Activated naive CD8-positive, alpha-beta T cell treated with anti-CD3 and anti-CD28 coated beads, Interleukin-2, amount 50 U/mL, for 24 hours (primary cell): Measurements from ENCODE around the gene PRKN.
A peak's percentile ranks its signal among the peaks of the same experiment; 100 is the strongest.

Source experiments
- ATAC-seq: fragments of 150-1000 bp; cut with Tn5 transposase; one replicate; pipeline ENCODE4 v1.10.0; 2021
- DNase-seq: peaks from one replicate; pipeline ENCODE4 v3.0.0; 2021
- H3K27ac Mint-ChIP-seq: one replicate; pipeline ENCODE4 v1.8.0; 2021; ENCODE audit warnings: mild to moderate bottlenecking, mixed read lengths
- H3K27me3 Mint-ChIP-seq: one replicate; pipeline ENCODE4 v1.8.0; 2021; ENCODE audit warnings: mixed read lengths
- H3K36me3 Mint-ChIP-seq: one replicate; pipeline ENCODE4 v1.8.0; 2021; ENCODE audit warnings: low read depth, mixed read lengths
- H3K4me1 Mint-ChIP-seq: one replicate; pipeline ENCODE4 v1.8.0; 2021; ENCODE audit warnings: mixed read lengths
- H3K4me3 Mint-ChIP-seq: one replicate; pipeline ENCODE4 v1.8.0; 2021; ENCODE audit warnings: mild to moderate bottlenecking, moderate library complexity, mixed read lengths
- H3K9me3 Mint-ChIP-seq: one replicate; pipeline ENCODE4 v1.8.0; 2021; ENCODE audit warnings: mixed read lengths

Gene PRKN

DNA sequence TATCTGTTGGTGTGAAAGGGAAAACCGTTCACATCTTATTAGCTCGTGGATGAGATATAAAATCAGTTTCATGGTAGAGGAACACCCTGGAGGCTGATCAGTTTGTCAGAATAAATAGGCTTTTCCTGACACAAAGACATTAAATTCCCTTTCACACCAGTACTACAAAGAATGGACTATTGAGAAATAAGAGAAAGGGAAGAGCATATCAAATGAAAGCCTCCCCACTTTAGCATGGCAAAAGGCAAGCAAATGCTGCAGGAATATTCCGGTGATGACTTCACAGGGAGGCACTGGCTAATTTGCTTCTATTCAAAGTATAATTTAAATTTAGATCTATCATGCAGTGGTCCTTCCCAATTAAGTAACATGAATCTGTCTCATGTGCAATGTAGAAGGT lies 1337.8 kb downstream of the PRKN start:
- Mint-ChIP-seq H3K4me3 (no peak overlapping the region), H3K27ac (no peak overlapping the region), H3K4me1 (no peaks in the 10 kb centered on the region), H3K9me3 (no peaks in the 10 kb centered on the region), H3K36me3 (no peaks in the 10 kb centered on the region), H3K27me3 (no peaks in the 10 kb centered on the region)
- DNase-seq = no peak
- ATAC-seq = no peak

DNA sequence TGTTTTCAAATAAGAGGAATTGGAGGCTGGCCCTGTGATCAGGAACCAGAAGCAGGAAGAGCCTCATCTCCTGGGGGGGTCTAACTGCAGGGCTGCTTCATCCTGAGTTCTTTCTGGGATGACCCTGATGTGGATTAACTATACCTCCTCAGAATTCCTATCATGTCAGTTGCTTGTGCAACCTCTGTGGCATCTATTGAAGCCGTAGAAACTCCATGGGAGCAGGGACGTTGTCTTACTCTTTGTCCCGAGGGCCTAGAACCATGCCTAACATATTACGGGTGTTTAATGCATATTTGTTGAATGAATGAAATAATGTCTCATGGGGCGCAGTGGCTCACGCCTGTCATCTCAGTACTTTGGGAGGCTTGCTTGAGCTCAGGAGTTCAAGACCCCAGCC lies 1343.6 kb downstream of the PRKN start:
- DNase-seq = no peak
- Mint-ChIP-seq H3K27ac (no peak overlapping the region), H3K4me1 (no peaks in the 10 kb centered on the region), H3K36me3 (no peaks in the 10 kb centered on the region), H3K9me3 (no peaks in the 10 kb centered on the region), H3K27me3 (no peaks in the 10 kb centered on the region), H3K4me3 (no peak overlapping the region)
- no peak for ATAC-seq

DNA sequence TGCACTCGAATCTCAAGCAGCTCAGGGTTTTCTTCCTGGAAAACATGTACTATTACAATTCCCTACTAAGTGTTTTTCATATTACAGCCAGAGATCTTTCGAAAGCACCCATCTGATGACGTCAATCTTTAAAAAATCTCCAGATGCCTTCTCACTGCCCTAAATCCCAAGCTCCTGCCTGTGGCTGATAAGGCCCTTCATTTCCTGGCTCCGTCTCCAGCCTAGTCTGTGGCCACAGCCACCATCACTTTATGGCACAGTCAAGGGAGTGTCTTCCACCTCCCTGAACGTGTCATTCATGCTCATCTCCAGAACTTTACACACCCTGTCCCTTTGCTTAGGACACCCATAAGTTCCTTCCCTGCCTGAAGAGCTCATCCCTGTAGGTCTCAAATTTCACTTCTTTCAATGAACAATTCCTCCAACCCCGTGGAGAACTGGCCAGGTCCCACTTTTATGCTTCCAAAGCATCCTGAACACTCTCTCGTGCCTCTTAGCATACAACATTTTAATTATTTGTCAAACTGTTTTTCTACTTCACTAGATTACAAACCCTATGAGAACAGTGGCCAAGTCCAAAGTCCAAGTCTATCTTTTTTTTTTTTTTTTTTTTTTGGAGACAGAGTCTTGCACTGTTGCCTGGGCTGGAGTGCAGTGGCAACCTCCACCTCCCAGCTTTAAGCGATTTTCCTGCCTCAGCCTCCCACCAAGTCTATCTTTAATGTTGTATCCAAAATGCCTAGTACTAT lies 1347.6 kb downstream of the PRKN start:
- H3K9me3 Mint-ChIP-seq = no peaks in the 10 kb centered on the region

DNA sequence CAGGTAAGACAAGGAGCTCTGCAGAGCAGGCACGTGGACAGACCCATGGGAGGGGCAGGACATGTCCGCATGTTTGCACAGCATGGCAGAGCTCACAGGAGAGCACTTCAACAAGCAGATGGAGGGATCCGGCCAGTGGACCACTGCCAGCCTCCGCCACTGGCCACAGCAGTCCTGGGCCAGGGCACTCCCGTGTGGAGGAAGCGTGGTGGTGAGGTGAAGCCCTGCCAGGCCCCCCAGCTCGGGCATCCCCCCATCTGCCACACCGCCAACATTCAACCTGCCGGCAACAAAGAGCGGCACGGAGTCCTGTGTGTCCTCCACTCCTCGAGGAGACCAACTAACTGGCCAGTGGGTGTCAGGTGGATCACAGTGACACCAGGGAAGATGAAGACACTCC lies 1349.5 kb downstream of the PRKN start:
- no peak for DNase-seq
- no peaks in the 10 kb centered on the region for H3K4me1 Mint-ChIP-seq
- no peaks in the 10 kb centered on the region for H3K27me3 Mint-ChIP-seq
- no peak overlapping the region for H3K27ac Mint-ChIP-seq
- H3K9me3 Mint-ChIP-seq = no peaks in the 10 kb centered on the region
- H3K4me3 Mint-ChIP-seq = no peak overlapping the region
- ATAC-seq = no peak
- no peaks in the 10 kb centered on the region for H3K36me3 Mint-ChIP-seq

More for the DNA sequence above, 1347.6 kb downstream of the PRKN start:
- no peaks in the 10 kb centered on the region for H3K36me3 Mint-ChIP-seq
- ATAC-seq = no peak
- H3K27ac Mint-ChIP-seq = no peak overlapping the region
- no peak overlapping the region for H3K4me3 Mint-ChIP-seq
- DNase-seq = no peak
- no peaks in the 10 kb centered on the region for H3K27me3 Mint-ChIP-seq
- no peaks in the 10 kb centered on the region for H3K4me1 Mint-ChIP-seq

DNA sequence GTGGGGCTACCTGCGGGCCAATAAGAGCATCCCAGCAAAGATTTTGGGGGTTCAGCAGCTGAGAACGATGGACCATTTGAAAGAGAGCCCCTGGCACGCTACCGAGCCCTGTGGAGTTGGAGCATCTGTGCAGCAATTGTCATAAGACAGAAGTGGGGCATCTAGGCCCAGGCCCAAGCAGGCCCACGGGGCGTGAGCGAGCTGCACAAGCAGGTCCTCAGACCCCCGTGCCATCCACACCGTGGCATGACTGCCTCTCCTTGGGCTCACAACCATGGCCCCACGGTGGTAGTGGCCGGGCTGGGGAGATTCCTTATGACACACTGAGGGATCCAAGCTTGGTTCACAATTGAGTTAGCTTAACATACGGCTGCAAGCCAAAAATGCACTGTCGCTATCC lies 1350.5 kb downstream of the PRKN start:
- Mint-ChIP-seq H3K4me3 (no peak overlapping the region), H3K36me3 (no peaks in the 10 kb centered on the region), H3K27ac (no peak overlapping the region), H3K9me3 (no peaks in the 10 kb centered on the region), H3K4me1 (no peaks in the 10 kb centered on the region), H3K27me3 (no peaks in the 10 kb centered on the region)
- ATAC-seq = no peak
- no peak for DNase-seq

DNA sequence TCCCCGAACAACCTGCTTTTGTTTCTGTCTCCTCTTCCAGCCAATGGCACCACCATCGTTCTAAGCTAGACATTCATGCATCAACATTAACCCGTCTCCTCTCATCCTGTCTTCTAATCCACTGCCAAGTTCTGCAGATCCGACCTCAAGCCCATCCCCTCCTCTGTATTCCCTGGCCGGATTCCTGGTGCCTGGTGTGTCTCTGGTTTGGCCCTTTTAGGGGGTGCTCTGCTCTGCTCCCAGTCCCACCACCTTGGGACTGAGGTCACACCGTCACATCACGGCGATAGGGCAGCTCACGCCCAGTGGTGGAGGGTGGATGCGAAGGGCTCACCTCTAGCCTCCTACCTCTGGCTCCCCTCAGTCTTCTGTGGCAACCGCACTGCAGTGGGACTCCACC lies 1351.2 kb downstream of the PRKN start:
- Mint-ChIP-seq H3K9me3 (no peaks in the 10 kb centered on the region), H3K36me3 (no peaks in the 10 kb centered on the region), H3K27ac (no peak overlapping the region), H3K27me3 (no peaks in the 10 kb centered on the region), H3K4me1 (no peaks in the 10 kb centered on the region), H3K4me3 (no peak overlapping the region)
- no peak for ATAC-seq
- DNase-seq = no peak

DNA sequence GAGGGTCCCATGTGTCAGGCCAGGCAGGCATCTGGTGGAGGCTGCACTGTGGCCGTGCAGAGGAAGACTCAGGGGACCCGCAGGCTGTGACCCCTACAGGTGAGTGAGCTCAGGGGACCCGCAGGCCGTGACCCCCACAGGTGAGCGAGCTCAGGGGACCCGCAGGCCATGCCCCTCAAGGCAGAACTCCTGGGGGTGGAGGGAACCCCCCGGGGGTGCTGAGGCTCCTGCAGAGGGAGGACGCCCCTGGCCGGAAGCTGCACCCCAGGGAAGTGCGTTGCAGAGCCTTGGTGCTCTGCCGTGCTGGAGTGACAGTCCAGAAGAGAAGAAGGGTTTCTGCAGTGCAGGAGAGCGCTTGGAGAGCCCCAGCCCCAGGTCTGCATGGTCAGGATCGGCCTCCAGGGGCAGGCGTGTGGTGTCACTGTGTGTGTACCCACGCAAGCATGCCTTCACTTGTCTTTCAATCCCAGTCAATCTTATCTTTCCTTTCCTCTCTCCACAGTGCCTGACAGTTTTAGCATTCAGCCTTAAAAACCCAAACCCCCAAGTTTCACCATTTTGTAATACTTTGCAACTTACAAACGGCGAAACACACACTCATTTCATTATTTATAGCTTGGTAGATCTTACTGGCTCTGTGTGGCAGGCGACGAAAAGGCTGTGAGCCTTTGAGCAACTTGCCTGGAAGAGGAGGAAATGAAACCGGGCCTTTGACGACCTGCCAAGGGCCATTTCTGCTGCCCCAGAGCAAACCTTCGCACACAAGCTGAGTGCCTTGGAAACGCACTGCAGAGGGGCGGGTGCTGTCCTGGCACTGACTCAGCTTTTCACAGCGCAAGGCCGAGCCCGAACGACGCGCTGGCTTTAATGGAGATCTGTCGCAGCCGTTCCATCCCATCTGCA lies 1352.3 kb downstream of the PRKN start:
- no peak for ATAC-seq

DNA sequence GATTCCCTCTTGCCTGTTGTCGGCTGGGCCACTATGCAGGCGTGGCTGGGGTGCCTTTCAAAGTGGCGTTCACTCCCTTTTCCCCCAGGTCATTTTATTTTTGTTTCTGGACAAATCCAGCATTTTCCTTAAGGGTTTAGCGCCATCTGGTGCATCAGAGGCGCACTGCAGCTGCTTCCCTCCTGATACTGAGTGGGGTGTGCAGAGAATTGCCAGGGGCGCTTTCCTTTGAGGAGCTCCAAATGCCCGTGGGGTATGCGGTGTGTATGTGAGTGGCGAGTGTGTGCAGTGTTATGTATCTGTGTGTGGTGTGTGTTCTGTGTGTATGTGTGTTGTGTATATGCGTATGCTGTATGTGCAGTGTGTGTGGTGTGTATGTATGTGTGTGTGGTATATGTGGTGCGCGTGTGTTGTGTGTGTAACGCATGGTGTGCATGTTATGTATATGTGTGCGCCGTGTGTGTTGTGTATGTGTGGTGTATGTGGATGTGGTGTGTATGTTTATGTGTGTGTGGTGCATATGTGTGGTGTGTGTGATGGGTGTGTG lies 1353.6 kb downstream of the PRKN start:
- Mint-ChIP-seq H3K36me3 (no peaks in the 10 kb centered on the region), H3K4me3 (no peak overlapping the region), H3K9me3 (no peaks in the 10 kb centered on the region), H3K27ac (no peak overlapping the region), H3K27me3 (no peaks in the 10 kb centered on the region), H3K4me1 (no peaks in the 10 kb centered on the region)
- DNase-seq (peak; percentile 71), ATAC-seq (peak; percentile 44)

More for the DNA sequence above, 1352.3 kb downstream of the PRKN start:
- DNase-seq = no peak
- H3K4me1 Mint-ChIP-seq = no peaks in the 10 kb centered on the region
- no peaks in the 10 kb centered on the region for H3K9me3 Mint-ChIP-seq
- no peaks in the 10 kb centered on the region for H3K27me3 Mint-ChIP-seq
- no peak overlapping the region for H3K27ac Mint-ChIP-seq
- no peak overlapping the region for H3K4me3 Mint-ChIP-seq
- no peaks in the 10 kb centered on the region for H3K36me3 Mint-ChIP-seq

DNA sequence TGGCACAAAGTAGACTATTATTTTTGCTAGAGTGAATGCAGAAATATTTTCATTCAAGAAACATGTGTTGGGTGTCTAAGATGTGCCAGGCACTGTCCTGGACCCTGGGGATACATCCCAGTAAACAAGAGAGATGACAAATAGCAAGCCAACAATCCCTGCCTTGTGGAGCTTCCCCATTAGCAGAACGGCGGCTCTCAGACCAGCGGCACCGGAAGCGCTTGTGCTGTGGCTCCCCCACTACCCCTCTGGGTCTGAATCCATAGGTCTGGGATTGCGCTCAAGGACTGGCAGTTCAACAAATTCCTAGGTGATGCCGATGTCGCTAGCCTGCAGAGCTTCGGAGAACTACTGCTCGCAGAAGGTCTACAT lies 1355.2 kb downstream of the PRKN start:
- Mint-ChIP-seq H3K4me1 (no peaks in the 10 kb centered on the region), H3K27ac (no peak overlapping the region), H3K4me3 (no peak overlapping the region), H3K36me3 (no peaks in the 10 kb centered on the region), H3K9me3 (no peaks in the 10 kb centered on the region), H3K27me3 (no peaks in the 10 kb centered on the region)
- DNase-seq (no peak), ATAC-seq (no peak)

DNA sequence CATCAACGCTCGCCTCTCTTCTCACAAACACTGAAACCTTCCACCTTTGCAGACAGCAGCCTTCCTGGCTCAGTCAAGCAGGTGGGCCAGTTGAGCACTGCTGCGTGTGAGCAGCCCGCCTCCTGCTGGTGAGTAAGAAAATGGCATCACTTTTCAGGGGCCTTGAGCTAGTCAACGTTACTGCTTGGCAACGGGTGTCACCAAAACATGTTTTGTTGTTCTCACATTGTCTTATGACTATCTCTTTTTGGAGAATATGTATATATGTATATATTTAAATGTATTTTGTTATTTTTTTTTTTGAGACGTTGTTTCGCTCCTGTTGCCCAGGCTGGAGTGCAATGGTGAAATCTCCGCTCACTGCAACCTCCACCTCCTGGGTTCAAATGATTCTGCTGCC lies 1356.7 kb downstream of the PRKN start:
- peak; percentile 63 for DNase-seq
- no peaks in the 10 kb centered on the region for H3K9me3 Mint-ChIP-seq
- no peaks in the 10 kb centered on the region for H3K4me1 Mint-ChIP-seq
- no peak overlapping the region for H3K4me3 Mint-ChIP-seq
- no peaks in the 10 kb centered on the region for H3K27me3 Mint-ChIP-seq
- no peaks in the 10 kb centered on the region for H3K36me3 Mint-ChIP-seq
- H3K27ac Mint-ChIP-seq = no peak overlapping the region
- ATAC-seq = peak; percentile 74

DNA sequence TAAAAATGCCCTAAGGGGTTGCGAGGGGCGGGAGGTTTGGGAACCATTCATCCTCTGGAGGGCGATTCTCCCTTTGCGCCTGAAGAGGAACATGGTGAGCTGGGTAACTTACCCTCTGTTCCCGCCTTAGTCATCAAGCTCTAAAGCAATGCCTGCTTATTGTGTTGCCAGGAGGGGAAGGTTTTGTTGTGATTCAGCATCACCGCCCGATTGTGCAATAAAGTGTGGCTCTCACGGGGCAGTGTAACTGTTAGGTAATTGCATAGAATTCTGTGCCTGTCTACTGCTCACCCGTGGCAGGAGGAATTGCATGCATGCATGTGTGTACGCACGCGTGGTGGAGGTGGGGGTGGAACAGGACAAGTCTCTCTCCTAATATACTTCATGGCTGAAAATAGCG lies 1358.2 kb downstream of the PRKN start:
- H3K36me3 Mint-ChIP-seq = no peaks in the 10 kb centered on the region
- DNase-seq (no peak), ATAC-seq (no peak)
- H3K4me3 Mint-ChIP-seq = no peak overlapping the region
- H3K9me3 Mint-ChIP-seq = no peaks in the 10 kb centered on the region
- no peaks in the 10 kb centered on the region for H3K27me3 Mint-ChIP-seq
- no peaks in the 10 kb centered on the region for H3K4me1 Mint-ChIP-seq
- H3K27ac Mint-ChIP-seq = no peak overlapping the region

DNA sequence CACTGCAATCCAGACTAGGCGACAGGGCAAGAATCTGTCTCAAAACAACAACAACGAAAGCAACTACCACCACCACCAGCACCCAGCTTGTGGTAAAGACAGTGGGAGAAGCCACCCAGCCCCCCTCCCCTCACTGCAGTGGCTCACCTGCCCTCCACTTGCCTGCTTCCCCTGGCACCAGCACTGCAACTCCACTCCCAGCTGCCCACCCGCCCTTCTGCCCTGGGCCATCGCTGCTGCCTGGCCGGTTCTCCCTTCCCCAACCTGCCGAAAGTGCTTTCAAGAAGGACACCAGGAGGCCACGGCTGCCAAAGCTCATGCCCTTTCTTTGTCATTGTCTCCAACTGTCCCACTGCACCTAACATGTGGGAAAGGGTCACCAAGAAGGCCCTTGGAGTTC lies 1359.1 kb downstream of the PRKN start:
- Mint-ChIP-seq H3K4me1 (no peaks in the 10 kb centered on the region), H3K9me3 (peaks cover under 1% of the 10 kb centered on the region), H3K36me3 (no peaks in the 10 kb centered on the region), H3K27ac (no peak overlapping the region), H3K27me3 (no peaks in the 10 kb centered on the region), H3K4me3 (no peak overlapping the region)
- DNase-seq = no peak
- ATAC-seq = no peak

DNA sequence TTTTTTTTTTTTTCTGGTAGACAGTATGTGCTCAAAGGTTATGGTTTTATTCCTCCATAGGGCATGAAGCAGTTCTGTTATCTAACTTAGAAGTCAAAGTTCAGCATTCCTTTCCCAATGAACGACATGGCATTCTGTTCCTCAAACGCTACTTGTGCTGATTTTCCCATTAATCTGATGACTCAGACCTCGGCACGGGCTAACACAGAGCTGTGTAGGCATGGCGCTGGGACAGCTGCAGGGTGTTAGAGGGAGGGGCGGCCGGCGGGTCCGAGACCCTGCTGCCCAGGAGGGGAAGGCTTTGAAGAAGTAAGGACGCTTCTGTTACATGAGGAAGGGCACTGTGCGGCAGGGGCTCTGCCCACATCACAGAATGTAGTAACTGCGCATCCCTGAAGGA lies 1360.1 kb downstream of the PRKN start:
- Mint-ChIP-seq H3K36me3 (peaks cover 3% of the 10 kb centered on the region), H3K27me3 (no peaks in the 10 kb centered on the region), H3K27ac (no peak overlapping the region), H3K9me3 (peaks cover 5% of the 10 kb centered on the region), H3K4me3 (no peak overlapping the region), H3K4me1 (no peaks in the 10 kb centered on the region)
- ATAC-seq = no peak
- DNase-seq = no peak

DNA sequence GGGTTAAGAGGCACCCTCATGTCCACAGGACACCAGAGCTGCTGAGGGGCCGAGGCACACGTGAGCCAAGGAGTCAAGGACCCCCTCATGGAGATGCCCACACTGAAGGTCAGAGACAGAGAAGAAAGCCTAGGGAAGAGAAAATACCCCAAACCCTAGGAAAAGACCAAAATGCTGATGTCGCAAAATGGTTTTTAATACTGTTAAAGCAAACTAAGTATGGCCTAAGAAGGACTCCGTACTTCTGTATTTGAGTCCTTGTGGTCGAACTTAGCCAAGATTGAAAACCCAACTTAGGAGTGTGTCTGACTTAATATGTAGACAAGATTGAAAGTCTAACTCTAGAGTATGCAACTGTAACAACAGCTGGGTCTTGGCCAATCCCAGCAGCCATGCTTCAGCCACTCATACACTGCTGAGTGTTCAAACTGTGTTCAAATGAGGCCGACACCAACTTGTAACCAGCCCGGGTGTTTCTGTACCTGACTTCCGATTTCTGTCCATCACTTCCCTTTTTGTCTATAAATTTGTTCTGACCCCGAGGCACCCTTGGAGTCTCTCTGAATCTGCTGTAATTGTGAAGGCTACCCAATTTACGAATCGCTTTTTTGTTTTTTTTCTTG lies 1361.2 kb downstream of the PRKN start:
- no peak for DNase-seq
- Mint-ChIP-seq H3K4me3 (no peak overlapping the region), H3K27me3 (no peaks in the 10 kb centered on the region), H3K9me3 (peaks cover 5% of the 10 kb centered on the region), H3K27ac (no peak overlapping the region), H3K4me1 (no peaks in the 10 kb centered on the region), H3K36me3 (peaks cover 3% of the 10 kb centered on the region)
- ATAC-seq = no peak

DNA sequence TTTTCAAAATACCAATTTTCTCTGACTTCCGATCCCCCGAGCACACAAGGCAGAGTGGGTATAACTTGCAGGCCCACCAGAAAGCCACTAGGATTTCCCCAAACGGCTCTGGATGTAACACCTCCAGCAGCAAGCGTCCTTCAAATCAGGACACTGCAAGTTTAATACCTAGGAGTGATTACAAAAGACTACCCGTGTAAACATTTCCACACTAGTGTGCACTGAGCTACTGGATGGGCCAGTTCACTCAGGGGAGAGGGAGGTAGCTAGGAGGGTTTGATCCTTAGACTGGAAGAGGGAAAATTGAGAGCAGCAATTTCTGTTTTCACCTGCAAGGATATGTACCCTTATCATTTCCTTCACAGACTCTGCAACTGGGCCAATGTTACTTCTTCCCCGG lies 1361.9 kb downstream of the PRKN start:
- no peaks in the 10 kb centered on the region for H3K4me1 Mint-ChIP-seq
- no peak for ATAC-seq
- no peaks in the 10 kb centered on the region for H3K27me3 Mint-ChIP-seq
- H3K36me3 Mint-ChIP-seq = peaks cover 3% of the 10 kb centered on the region
- DNase-seq = no peak
- no peak overlapping the region for H3K27ac Mint-ChIP-seq
- peaks cover 5% of the 10 kb centered on the region for H3K9me3 Mint-ChIP-seq
- H3K4me3 Mint-ChIP-seq = no peak overlapping the region
